GM21619 (cell line): ENCODE measurements around the gene ABHD3.
"Not testable (repeated sequence)": the region's sequence is repeated elsewhere in the genome, so short reads cannot be mapped to it uniquely, and the experiment has no call there.

Experiments
- ATAC-seq: cut with Tn5 transposase; IDR thresholded peaks from one replicate; pipeline ENCODE4 v1.9.1; 2021; ENCODE audit not compliant: unreplicated experiment

Gene ABHD3

DNA sequence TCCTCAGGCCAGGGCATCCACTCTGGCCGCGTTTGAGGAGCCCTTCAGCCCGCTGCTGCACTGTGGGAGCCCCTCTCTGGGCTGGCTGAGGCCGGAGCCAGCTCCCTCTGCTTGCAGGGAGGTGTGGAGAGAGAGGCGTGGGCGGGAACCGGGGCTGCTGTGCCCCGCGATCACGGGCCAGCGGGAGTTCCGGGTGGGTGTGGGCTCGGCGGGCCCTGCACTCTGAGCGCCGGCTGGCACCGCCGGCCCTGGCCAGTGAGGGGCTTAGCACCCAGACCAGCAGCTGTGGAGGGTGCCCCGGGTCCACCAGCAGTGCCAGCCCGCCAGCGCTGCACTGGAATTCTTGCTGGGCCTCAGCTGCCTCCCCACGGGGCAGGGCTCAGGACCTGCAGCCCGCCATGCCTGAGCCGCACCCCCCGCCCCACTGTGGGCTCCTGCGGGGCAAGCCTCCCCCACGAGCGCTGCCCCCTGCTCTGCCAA lies 1.9 kb upstream of the ABHD3 start:
- ATAC-seq, result no peak

DNA sequence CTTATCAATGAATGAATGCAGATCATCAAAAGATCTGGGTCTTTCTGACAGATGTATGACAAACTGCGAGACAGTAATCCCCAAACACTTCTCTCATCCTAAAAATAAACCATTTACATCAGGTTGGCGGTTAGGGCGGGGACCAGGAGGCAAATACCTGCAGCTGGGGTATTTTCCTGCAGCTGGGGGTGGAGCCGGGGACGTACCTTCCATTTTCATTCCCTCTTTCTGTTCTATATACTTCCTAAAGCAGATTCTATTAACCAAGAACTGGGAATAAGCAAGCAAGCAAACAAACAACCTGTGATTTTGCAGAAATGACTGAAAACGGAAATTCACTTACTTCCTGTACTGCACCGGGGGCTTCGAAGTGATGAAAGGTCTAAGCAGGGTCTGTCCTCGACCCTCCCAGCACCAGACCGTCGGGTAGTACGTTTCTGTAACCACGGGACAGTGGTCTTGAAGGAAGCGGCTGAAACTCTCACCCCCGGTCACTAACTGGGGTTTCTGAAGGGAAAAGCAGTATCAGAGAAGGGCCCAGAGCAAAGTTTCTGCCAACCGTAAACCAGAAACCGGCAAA lies 1.2 kb downstream of the ABHD3 start:
- ATAC-seq, result no peak

DNA sequence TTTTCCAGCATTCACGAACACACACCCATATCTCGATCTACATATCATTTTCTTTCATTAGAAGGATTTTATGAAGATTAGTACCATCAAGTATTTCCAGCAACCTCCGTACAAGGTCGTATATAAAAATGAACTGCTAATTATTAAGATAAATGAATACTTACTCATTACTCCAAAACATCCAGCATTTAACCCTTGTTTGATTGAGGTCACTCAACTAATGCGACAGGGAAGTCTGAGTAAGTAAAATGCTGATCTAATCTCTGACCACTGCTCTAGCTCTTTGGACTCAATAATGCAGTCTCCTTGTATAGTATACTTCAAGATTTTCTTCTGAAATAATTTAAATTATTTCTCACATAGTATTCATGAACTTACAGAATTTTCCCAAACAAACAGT lies 2.0 kb downstream of the ABHD3 start:
- ATAC-seq, result no peak

DNA sequence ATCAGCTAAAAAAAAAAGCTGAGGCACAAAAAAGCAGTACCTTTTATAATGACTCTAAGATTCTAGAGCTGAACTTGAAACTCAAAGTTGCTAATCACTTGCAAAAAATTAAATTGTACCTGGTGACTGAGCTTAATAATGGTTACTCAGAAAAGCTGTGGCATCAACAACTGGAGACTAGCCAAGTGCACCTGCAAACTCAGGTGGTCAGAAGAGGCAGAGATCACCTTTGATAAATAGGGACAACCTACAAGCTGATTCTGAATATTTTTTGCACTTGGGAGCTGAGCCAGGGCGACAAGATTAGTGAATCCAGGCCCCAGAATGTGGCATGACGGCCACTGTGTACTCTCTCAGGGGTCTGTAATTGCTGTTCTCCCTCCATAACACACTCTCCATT lies 3.0 kb downstream of the ABHD3 start:
- ATAC-seq, result no peak

DNA sequence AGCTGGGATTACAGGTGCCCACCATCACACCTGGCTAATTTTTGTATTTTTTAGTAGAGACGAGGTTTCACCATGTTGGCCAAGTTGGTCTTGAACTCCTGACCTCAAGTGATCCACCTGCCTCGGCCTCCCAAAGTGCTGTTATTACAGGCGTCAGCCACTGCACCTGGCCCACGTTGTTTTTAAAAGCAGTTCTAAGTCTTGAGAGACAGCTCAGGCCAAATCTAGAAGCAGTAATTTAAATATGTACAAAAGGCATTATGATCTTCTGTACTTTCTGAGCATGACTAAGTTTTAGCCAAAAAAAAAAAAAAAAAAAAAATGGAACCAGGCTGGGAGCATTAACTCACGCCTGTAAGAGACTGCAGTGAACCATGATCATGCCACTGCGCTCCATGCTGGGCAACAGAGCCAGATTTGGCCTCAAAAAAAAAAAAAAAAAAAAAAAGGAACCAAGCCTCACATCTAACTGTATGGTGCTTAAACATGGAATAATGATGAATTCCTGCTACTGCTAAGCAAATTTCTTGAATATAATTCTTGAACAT lies 4.0 kb downstream of the ABHD3 start:
- no peak for ATAC-seq

DNA sequence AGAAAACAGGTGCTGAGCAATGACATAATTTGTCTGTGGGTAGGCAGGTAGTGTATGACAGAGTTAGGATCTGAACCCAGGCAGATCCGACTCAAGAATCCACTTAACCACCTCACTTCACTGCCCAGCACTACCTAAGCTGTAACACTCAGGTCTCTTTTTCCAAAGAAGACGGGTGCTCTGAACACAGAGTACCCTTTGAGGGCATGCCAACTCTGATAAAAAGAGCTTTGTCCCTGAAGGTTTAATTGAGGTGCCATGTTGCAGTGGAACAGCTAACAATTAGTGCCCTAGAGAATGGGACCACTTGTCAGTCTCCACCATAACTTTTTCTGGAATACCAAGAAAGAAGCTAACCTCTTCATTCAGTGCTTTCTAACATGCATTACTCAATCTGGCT lies 11.3 kb downstream of the ABHD3 start:
- ATAC-seq, result no peak

DNA sequence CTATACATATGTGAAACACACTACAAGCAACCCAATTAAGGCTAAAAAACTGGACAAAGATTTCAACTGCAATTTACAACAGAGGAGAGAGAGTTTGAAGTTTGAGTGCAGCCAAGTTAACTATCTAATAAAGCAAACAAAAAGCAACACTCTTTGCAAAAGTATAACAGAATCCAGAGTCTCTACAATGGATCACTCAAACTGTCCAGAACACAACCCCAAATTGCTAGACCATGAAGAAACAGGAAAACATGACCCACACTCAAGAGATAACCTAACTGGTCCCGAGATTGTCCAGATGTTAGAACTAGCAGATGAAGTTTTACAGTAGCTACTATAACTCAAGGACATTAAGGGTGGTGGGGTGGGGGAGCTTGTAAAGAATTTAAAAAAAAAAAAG lies 14.8 kb downstream of the ABHD3 start:
- no peak for ATAC-seq

DNA sequence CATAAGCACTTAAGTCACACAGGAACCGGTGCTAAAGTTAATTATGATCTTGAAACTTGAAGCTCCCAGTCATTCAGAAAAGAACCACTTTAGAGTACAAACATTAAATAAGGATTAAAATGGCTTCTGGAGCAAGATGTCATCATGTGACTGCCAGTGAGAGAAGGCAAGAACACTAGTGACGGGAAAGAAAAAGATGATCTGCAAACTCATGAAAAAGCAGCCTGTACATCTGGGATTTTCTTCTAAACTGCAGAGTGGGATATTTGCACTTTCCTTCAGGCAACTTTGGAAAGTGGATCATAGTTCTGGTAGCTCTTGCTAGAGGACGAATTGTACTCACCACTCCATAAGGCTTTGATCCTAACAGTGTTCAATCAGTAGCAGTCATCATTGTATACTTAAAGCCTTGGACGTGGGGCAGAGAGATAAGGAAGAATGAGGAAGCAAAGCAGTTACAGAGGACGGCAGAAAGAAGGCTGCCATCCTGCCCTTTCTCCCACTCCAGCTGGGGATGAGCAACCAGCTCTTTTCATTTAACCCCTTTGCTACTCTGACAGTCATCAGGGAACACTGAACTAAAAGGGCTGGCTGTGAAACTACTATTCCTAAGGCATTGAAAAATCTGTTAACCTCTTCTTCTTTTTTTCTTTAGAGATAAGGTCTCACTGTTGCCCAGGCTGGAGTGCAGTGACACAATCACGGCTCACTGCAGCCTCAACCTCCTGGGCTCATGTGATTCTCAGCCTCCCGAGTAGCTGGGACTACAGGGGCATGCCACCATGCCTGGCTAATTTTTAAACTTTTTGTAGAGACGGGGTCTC lies 18.1 kb downstream of the ABHD3 start:
- no peak for ATAC-seq

DNA sequence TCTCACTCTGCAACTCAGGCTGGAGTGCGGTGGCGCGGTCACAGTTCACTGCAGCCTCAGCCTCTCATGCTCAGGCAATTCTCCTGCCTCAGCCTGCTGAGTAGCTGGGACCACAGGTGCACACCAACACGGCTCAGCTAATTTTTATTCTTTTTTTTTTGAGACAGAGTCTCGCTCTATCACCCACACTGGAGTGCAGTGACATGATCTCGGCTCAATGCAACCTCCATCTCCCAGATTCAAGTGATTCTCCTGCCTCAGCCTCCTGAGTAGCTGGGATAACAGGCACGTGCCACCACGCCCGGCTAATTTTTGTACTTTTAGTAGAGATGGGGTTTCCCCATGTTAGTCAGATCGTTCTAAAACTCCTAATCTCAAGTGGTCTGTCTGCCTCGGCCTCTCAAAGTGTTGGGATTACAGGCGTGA lies 19.0 kb downstream of the ABHD3 start:
- peak; percentile 75 for ATAC-seq

DNA sequence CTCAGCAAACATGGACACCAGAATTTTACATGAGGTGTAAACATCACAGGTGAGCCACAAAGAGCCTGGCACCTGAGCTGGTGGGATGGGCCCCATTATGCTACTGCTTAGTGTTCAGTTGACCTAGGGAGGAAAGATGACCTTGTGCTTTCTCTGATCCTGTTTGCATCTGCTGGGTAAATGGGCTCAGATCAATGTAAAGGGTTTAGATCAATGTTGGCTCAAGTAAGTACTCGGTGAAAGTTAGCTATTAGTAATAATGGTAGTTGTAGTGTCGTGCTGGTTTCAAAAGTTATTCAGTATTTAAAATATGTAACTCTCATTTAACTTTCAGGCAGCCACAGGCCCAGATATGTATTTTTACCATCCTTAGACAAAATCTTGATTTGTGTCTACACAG lies 19.8 kb downstream of the ABHD3 start:
- ATAC-seq, result peak; percentile 61

DNA sequence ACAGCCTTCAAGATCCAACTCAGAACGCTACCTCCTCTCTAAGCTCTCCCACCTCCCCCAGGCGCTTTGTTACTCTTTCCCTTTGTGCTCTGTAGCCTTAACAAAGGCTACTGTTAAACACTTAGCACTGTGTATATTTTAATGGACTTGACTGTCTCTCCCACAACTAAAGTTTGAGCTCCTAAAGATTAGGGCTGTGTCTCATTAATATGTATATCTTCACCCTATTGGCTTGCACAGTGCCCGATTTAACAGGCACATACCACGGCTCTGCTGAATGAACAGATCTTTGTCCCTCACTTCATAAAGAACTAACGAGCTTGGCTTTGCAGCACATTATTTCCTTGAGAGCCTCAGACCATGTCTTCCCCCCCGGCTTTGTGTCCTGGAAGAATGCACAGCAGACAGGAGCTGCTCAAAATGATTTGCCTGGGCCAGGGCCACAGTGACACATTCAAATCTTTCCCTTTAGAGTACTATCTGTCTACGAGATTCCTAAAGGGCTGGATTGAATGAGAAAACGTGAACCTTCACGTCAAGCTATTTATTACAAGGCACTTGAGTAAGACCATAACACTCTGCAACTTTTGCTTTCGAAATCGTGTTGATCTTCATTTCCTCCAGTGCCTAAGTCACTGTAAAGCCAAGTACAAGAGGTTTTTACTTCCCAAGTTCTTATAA lies 22.1 kb downstream of the ABHD3 start:
- ATAC-seq, result peak; percentile 39

DNA sequence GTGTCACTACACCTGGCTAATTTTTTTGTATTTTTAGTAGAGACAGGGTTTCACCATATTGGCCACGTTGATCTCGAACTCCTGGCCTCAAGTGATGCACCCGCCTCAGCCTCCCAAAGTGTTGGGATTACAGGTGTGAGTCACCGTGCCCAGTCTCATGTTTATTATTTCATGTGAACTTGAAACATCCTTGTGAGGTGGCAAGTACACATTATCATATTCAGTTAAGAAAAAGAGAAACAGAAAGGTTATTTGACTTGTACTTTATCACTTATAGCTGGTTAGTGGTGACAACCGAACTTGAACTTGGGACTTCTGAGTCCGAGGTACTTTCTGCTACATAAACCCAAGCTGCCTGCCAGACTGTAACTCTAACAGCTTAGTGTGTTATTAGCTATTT lies 24.4 kb downstream of the ABHD3 start:
- ATAC-seq, result no peak

DNA sequence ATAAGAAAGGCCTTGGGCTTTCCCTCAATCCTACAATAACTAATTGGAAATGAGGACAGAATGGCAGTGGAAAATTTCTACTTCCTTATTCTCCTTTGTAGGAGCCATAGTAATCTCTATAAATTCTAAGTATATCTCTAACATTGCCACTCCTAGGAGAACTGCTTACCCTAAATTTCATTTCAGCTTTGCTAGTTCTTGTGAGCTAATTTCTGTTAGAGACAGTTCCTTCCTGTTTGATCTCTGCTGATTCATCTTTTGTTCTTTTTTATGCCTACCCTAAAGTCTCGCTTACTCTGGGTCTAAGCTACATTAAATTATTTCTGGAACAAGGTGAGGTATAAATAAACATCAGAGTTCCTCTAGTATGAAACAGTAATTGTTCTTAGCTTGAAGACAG lies 25.7 kb downstream of the ABHD3 start:
- ATAC-seq, result no peak

DNA sequence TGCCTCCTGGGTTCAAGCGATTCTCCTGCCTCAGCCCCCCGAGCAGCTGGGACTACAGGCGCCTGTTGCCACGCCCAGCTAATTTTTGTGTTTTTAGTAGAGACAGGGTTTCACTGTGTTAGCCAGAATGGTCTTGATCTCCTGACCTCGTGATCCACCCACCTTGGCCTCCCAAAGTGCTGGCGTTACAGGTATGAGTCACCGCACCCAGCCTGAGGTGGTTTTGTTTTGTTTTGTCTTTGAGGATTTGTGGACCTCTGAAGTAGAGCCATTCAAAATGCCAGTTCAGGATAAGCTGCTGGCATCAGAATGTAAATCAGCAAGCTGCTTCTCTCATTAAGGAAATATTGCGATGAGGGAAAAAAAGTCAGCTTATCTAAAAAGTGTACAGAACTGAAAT lies 29.2 kb downstream of the ABHD3 start:
- ATAC-seq, result not testable (repeated sequence)

DNA sequence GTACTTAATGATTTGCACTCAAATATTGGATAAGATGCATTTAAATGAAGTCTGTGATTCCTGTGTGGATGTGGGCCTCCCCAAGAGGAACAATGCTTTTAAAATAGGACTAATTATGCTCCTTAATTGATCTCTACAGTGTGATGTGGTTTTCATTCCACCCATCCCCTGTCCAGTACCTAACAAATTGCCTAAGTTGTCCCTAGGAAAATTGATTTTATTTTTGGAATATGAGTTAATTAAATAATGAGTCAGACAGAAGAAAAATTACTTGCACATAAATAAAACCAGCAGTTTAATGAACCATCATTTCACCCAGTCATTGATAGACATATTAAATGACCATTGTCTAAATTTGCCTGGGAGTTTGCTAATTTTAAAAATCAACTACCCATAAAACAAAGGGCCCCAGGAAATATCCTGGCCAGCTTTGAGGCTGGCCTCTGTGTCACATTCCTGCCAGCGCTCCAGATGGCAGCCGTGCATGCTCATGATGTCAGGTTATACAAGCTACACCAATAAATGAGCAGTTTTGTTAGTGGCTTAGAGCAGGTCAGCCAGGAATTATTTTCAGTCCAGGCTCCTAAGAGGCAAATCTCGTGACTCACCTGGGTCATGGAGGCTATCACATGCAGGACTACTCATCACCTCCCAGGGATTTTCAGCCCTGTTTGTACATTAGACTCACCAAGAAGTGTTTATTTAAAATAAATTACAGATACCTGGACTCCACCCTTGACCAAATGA lies 31.9 kb downstream of the ABHD3 start:
- ATAC-seq, result no peak

DNA sequence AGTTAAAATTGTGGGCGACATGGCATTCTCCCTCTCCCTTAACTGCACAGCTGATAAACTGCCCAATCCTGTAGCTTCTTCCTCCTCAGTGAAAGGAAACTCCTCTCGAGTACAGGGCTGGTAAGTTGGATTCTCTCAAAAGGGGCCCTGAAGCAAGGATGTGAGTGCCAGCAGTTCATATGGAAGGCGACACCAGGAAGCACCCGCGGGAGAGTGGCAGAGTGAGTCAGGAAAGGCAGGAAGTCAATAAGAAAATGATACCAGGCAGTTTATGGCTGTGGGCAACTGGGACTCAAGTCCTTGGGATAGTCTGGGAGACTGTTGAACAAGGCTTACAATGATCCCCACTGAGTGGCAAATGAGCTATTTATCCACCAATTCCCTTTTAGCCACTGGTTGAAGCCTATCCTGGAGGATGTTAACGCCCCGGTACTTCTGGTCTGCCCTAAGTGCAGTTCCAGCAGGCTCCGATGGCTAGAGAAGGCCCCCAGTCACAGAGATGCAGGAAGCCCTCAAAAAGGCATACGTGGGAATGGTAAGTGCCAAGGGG lies 34.8 kb downstream of the ABHD3 start:
- no peak for ATAC-seq

DNA sequence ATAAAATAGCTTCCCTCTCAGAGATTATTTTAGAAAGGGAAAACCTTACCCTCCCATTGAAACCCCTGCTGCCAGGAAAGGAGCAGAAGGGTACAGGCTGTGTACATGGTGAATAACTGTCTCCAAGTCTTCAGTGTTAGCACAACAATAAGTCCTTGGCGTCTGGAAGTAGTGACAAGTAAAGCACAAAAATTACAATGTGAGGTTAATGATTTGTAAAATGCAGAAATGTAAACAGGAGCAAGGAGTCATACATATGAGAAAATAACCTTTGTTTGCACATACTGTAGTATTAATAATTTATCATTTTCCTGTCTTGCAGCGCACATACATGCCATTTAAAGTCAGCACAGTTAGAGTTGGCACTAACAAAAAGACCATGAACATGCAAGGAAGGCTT lies 40.5 kb downstream of the ABHD3 start:
- ATAC-seq, result no peak

DNA sequence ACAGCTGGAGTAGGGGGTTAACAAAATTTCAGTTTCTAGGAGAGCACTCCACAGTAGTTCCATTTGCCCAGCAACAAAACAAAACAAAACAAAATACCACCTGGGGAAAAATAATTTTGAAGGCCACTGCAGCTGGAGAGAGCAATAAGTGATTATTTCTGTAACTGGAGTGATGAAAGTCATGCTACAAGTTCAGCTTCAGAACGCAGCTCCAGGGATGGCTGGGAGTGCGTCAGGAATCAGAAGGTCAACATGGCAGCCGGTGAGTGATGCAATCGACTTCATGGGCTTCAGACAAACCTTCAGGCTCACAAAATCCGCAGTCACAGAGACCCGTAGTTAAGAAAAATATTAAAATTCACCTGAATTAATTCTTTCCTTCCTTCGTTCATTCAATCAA lies 41.0 kb downstream of the ABHD3 start:
- no peak for ATAC-seq

DNA sequence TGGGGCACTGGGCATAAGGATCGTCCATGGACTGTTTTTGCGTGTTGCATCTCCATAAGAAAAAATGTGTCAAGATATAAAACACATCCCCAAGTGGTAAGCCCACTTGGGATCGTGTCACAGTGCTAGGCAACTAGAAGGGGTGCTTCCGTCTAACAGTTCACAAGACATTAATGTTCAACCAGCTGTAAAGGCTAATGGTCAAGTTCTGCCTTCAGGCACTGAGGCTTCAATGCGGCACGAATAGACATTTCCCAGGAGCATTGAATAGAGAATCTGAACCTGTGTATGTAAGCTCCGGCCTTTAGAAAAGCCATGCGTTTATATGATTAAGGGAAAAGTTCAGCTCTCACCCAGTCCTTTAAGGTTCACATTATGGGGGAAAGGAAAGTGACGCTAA lies 42.0 kb downstream of the ABHD3 start:
- ATAC-seq, result no peak

DNA sequence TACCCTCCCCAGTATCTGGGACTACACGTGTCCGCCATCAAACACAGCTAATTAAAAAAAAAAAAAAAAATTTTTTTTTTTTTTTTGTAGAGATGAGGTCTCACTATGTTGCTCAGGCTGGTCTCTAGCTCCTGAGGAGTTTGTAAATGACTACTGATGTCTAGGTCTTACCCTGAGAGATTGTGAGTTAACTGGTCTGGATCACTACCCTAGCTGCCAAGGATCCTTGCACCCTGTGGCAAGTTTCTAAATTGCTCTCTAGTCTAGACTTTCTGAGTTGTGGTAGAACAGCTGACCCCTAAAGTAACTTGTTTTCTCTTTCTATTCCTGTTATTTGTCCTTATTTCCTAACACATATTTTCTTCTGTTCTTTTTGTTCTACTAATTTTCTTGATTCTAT lies 44.5 kb downstream of the ABHD3 start:
- ATAC-seq, result no peak

DNA sequence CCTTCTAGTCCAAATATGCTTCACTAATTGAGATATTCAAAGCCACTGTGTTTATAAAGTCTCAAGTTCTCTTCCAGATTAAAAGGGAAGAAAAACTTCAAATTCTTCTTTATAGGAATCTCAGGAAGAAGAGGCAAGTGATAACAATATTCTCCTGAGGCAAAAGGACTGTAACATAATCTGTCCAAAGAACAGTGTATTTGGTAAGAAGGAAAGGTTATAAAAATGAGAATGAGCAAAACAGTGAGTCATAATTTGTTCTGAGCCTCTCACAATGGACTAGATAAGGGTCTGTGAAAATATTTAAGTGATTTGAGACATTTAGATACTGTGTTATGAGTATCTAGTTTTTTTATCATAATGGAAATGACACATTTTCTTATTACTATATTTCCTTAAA lies 48.2 kb downstream of the ABHD3 start:
- ATAC-seq, result no peak
